DOHH2 (cell line): ENCODE measurements around the gene CAPZA1.

Experiments
- EZH2phosphoT487 ChIP-seq: fragments of 200-600 bp; sonication (generic); IDR thresholded peaks from 2 replicates; pipeline ENCODE4 v1.6.1; 2017; ENCODE audit warnings: borderline replicate concordance, mild to moderate bottlenecking, antibody characterized with exemption, low read length, moderate library complexity, mixed read lengths
- TF ChIP-seq, protein P1 (sequence below): fragments of 200-600 bp; sonication (generic); IDR thresholded peaks from one replicate; pipeline ENCODE4 v1.5.1; 2014; ENCODE audit warnings: antibody characterized with exemption, mild to moderate bottlenecking, low read depth, low read length; ENCODE audit not compliant: poor library complexity, severe bottlenecking

GRCh38 chr1:112646225-112646624 is 26.6 kb downstream of the CAPZA1 start:
- TF ChIP-seq, protein P1, sequence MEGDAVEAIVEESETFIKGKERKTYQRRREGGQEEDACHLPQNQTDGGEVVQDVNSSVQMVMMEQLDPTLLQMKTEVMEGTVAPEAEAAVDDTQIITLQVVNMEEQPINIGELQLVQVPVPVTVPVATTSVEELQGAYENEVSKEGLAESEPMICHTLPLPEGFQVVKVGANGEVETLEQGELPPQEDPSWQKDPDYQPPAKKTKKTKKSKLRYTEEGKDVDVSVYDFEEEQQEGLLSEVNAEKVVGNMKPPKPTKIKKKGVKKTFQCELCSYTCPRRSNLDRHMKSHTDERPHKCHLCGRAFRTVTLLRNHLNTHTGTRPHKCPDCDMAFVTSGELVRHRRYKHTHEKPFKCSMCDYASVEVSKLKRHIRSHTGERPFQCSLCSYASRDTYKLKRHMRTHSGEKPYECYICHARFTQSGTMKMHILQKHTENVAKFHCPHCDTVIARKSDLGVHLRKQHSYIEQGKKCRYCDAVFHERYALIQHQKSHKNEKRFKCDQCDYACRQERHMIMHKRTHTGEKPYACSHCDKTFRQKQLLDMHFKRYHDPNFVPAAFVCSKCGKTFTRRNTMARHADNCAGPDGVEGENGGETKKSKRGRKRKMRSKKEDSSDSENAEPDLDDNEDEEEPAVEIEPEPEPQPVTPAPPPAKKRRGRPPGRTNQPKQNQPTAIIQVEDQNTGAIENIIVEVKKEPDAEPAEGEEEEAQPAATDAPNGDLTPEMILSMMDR = no peak
- no peak for TF ChIP-seq EZH2phosphoT487
